ENCODE measurements around the gene ARHGEF16. TPM values are rescaled to one million over a fixed set of nuclear protein-coding genes. Genes with fewer than 3 reads are reported as not detected.
A peak's percentile ranks its signal among the peaks of the same experiment; 100 is the strongest.

ARHGEF16 gene
- total RNA-seq, 6 donors from 2014 or later = 11.9 to 28.9 (median 13.4) TPM

DNA sequence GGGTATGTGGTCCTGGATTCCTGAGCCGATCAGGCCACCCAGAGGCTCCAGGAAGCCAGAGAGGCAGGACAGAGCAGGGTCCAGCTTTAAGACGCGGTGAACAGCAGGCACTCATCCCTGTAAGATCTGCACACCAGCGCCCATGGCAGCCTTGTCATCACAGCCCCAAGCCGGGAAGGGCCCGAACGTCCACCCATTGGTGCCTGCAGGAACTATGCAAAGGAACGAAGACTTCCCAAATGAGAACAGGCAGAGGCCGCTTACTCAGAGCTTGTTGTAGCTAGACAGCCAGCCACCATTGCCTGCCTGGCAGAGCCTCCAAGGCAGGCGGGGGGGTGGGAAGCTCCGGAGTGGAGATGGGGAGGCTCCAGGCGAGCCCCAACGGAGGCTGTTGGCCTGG lies 12.1 kb upstream of the ARHGEF16 start:
- H3K36me3 ChIP-seq = no peaks in the 10 kb centered on the region
- no peak overlapping the region for H3K4me3 ChIP-seq
- H3K4me1 ChIP-seq = no peaks in the 10 kb centered on the region
- ATAC-seq (ENCODE audit: low FRiP score in 2 of 2) = no peak
- peak in 1 of 2 donors; percentile 44 for DNase-seq
- no peak for TF ChIP-seq EP300 (IDR thresholded peaks at IDR 0.05)
- no peak for TF ChIP-seq POLR2AphosphoS5 (IDR thresholded peaks at IDR 0.05)
- no peak for TF ChIP-seq POLR2A (IDR thresholded peaks at IDR 0.05)
- TF ChIP-seq CTCF (IDR thresholded peaks at IDR 0.05) = no peak
- WGBS, 2 donors = 71 to 77% methylated on average over 5 to 13 of the region's 13 CpGs
- H3K27me3 ChIP-seq = peaks cover 0 to 4% (median 0%) of the 10 kb centered on the region in 4 donors
- no peak overlapping the region for H3K27ac ChIP-seq
- no peaks in the 10 kb centered on the region for H3K9me3 ChIP-seq

GRCh38 chr1:3442901-3443300 lies 11.6 kb upstream of the ARHGEF16 start:
- DNase-seq (no peak), ATAC-seq (ENCODE audit: low FRiP score in 2 of 2) (no peak)
- Histone ChIP-seq H3K36me3 (no peaks in the 10 kb centered on the region), H3K4me1 (no peaks in the 10 kb centered on the region), H3K9me3 (no peaks in the 10 kb centered on the region), H3K27me3 (peaks cover 0 to 4% (median 0%) of the 10 kb centered on the region in 4 donors), H3K27ac (no peak overlapping the region), H3K4me3 (no peak overlapping the region)
- no peak for TF ChIP-seq CTCF (IDR thresholded peaks at IDR 0.05)
- TF ChIP-seq EP300 (IDR thresholded peaks at IDR 0.05) = no peak
- no peak for TF ChIP-seq POLR2A (IDR thresholded peaks at IDR 0.05)
- no peak for TF ChIP-seq POLR2AphosphoS5 (IDR thresholded peaks at IDR 0.05)
- WGBS, 2 donors = 79 to 83% methylated on average over 12 of the region's 12 CpGs

GRCh38 chr1:3443807-3444206 lies 10.7 kb upstream of the ARHGEF16 start:
- 69 to 78% methylated on average over 7 of the region's 7 CpGs for WGBS, 2 donors
- no peak for ATAC-seq (ENCODE audit: low FRiP score in 2 of 2)
- TF ChIP-seq POLR2AphosphoS5 (IDR thresholded peaks at IDR 0.05) (no peak), EP300 (IDR thresholded peaks at IDR 0.05) (no peak), CTCF (IDR thresholded peaks at IDR 0.05) (no peak), POLR2A (IDR thresholded peaks at IDR 0.05) (no peak)
- no peak for DNase-seq
- Histone ChIP-seq H3K27ac (no peak overlapping the region), H3K27me3 (peaks cover 0 to 4% (median 0%) of the 10 kb centered on the region in 4 donors), H3K36me3 (no peaks in the 10 kb centered on the region), H3K4me1 (no peaks in the 10 kb centered on the region), H3K9me3 (no peaks in the 10 kb centered on the region), H3K4me3 (no peak overlapping the region)

DNA sequence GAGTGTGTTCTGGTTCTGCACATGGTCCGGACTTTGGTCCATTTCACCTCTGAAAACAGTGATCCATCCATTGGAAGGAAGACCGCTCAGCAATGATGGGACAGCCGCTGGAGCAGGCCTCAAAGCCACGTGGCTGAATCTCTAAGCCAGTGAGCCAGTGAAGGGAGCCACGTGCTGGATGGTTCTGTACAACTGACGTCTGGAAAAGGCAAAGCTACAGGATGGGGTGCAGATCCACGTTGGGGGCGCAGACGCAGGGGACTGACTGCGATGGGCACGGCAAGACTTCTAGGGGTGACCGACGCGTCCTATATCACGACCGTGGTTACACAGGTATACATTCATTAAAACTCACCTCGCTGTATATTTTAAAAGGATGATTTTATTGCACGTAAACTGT lies 10.2 kb upstream of the ARHGEF16 start:
- Histone ChIP-seq H3K36me3 (no peaks in the 10 kb centered on the region), H3K27ac (no peak overlapping the region), H3K27me3 (peaks cover 0 to 4% (median 0%) of the 10 kb centered on the region in 4 donors), H3K4me3 (no peak overlapping the region), H3K9me3 (no peaks in the 10 kb centered on the region), H3K4me1 (no peaks in the 10 kb centered on the region)
- no peak for DNase-seq
- TF ChIP-seq CTCF (IDR thresholded peaks at IDR 0.05) (no peak), EP300 (IDR thresholded peaks at IDR 0.05) (no peak), POLR2AphosphoS5 (IDR thresholded peaks at IDR 0.05) (no peak), POLR2A (IDR thresholded peaks at IDR 0.05) (no peak)
- no peak for ATAC-seq (ENCODE audit: low FRiP score in 2 of 2)
- 87 to 90% methylated on average over 18 of the region's 18 CpGs for WGBS, 2 donors

GRCh38 chr1:3444736-3445135 lies 9.7 kb upstream of the ARHGEF16 start:
- peak in 1 of 2 donors; percentile 54 for DNase-seq
- TF ChIP-seq CTCF (IDR thresholded peaks at IDR 0.05) = no peak
- TF ChIP-seq POLR2AphosphoS5 (IDR thresholded peaks at IDR 0.05) = no peak
- TF ChIP-seq EP300 (IDR thresholded peaks at IDR 0.05) = no peak
- no peak for TF ChIP-seq POLR2A (IDR thresholded peaks at IDR 0.05)
- Histone ChIP-seq H3K4me1 (no peaks in the 10 kb centered on the region), H3K4me3 (no peak overlapping the region), H3K9me3 (no peaks in the 10 kb centered on the region), H3K27ac (no peak overlapping the region), H3K36me3 (no peaks in the 10 kb centered on the region), H3K27me3 (peaks cover 0 to 4% (median 0%) of the 10 kb centered on the region in 4 donors)
- ATAC-seq (ENCODE audit: low FRiP score in 2 of 2) = no peak
- WGBS, 2 donors = 64 to 69% methylated on average over 5 to 10 of the region's 10 CpGs
